NCI-H2081 treated with DMSO at 0.1 percent for 48 hours (cell line): ENCODE data around the gene TNIP3.

Source experiments
- DNase-seq: peaks from one replicate; lab custom pipeline; 2025; lab: John Stamatoyannopoulos, UW

Gene TNIP3

GRCh38 chr4:121139533-121140222, 24.4 kb downstream of the TNIP3 start:
- no peak for DNase-seq

DNA sequence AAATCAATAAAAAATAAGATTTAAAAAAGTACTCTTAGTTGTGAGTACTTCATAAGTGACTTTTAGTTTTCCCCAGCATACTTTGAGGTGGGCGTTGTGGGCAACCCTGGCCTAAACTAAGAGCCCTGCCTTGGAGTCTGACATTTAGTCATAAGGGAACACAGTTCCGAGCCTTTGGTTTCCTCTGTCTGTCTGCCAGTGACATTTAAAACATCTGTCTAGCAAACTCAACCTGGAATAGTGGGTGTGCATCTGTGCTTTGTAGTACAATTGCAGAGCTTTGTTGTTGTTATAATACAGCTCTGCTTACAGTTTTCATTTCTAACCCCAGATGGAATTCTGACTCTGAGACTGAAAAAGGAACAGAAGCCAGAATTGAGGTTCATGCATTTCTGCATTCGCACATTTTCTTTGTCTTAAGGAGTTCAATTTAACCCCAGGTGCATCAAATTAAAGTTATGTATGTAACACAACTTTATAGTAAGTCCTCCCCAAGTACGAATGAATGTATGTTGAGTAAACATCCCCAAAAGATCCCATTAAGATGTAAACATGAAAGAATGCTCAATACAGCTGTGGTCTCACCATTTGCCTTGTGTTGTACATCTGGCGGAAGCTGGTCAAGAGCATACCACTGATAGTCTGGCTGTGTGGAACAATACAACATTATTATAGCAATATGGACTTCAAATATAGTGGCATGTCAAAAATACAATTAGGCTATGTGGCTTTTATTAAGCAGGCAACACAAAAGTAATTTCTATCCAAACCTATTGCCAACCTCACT, 25.9 kb downstream of the TNIP3 start:
- no peak for DNase-seq

- no peak for DNase-seq
Observed at GRCh38 chr4:121130326-121130660, 33.8 kb downstream of the TNIP3 start.

DNA sequence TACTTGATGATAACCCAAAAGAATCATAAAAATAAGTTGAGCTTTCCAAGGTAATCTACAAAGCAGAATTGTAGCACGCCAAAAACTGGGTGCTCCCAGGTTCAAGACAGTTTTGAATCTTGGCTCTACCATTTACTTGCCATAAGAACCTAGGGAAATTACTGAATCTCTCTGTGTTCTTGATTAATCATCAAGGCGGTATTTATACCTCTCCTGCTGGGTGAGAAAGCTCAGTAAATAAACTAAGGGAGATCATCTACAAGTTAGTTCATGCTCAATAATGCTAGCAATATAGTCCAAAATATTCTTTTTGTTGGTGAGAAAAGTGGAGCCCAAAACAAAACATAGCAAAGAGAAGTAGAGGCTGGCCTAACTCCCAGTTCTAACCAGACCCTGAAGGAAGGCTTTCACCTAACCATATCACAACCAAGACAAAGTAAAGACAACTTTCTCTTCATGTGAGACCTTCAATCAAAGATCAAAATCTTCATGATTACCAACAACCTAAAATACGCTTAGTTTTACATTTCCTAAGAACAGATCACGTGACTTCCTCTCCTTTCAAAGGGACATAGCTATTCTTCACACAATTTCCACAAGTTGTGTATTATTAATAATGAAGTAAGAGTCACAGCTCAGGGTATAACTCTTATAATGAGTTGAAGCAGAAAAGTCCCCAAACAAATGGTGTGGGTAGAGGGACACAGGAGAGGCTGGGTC, 34.4 kb downstream of the TNIP3 start:
- DNase-seq = no peak

- no peak for DNase-seq
Observed at GRCh38 chr4:121127100-121127499, 37.0 kb downstream of the TNIP3 start.

- no peak for DNase-seq
Observed at GRCh38 chr4:121126449-121127006, 37.6 kb downstream of the TNIP3 start.

- DNase-seq = no peak
Observed at GRCh38 chr4:121125498-121125885, 38.6 kb downstream of the TNIP3 start.

DNA sequence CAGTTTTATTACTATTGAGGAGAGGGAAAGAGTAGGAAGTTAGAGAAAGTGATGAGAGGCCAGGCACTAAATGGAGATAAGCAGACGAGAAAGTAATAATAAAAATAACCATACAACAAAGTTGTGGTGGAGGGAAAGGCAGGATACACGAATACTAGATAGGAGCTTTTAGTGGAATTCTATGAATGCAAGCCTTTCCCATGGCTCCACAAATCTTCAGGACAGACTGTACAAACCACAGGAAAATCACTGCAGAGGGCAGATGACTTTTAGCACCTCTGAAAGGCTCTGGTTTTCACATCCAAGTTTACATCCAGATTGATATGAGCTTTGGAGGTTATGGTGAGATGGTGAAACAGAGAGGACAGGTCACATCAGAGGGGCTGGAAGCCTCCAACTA, 41.5 kb downstream of the TNIP3 start:
- DNase-seq = no peak

GRCh38 chr4:121119715-121120114, 44.4 kb downstream of the TNIP3 start:
- no peak for DNase-seq

DNA sequence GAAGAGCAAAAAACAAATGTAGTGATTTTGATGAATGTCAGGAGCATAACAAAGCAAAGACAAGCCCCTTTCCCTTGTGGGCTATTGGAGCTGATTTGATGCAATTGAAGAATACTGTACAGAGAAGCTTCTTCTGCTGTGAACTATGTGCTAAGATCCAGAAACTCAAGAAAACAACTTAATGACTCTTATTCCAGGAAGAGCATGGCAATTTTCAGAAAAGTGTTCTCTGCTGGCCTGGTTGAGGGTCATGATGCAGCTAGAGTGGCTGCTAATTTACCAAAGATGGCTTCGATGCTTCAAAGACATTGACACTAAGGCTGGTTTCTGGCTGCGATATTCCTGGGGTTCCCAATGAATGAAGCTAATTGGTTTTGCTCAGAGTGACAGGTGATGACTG, 45.8 kb downstream of the TNIP3 start:
- DNase-seq = no peak

GRCh38 chr4:121114756-121115155, 49.4 kb downstream of the TNIP3 start:
- DNase-seq = no peak

DNA sequence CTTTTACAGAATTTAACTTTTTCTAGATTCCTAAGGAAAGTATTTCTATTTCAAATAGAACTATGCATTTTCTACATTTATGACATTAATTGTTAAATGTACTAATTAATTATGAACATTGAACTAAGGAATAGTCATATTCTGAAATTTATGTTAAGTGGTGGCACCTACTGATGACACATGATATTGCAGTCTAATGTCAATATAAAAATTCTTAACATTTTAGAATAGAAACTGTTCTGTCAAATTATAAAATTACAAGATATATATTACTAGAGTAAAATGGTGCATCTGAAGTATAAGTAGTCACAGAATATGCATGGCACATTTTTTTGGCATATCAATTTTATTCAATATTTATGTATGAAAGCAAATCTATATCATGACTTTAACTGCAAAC, 51.6 kb downstream of the TNIP3 start:
- DNase-seq = no peak

DNA sequence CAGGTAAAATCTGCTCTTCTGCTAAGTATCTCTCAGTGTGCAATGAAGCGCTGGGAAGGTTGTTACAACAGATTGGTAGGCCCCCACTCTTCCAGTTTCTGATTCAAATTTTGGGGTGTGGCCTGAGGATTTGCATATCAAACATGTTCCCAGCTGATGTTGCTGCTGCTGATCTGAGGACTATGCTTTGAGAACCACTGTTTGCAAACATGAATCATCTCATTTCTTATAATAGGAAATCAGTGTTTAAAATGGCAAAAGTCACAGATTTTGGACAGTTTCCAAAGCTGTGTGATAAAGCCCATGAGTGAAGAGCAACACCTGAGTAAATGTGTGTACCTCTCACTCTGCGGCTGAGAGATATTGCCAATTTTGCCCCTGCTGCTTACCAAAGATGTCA, 55.6 kb downstream of the TNIP3 start:
- DNase-seq = peak; percentile 42

GRCh38 chr4:121107507-121107906, 56.6 kb downstream of the TNIP3 start:
- DNase-seq = no peak

DNA sequence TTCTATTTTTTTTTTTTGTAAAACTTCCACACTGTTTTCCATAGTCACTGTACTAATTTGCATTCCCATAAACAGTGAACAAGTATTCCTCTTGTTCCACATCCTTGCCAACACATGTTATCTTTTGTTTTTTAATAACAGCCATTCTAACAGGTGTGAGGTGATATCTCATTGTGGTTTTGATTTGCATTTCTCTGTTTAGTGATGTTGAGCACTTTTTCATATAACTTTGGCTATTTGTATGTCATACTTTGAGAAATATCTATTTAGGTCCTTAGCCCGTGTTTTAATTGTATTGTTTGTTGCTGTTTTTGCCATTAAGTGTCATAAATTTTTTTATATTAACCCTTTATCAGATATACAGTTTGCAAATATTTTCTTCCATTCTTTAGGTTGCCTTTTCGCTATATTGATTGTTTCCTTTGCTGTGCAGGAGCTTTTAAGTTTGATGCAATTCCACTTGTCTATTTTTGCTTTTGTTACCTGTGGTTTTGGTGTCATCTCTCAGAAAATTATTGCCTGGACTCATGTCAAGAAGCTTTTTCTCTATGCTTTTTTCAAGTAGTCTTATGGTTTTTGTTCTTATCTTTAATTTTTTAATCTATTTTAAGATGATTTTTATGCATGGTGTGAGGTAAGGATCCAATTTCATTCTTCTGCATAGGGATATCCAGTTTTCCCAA, 63.9 kb downstream of the TNIP3 start:
- DNase-seq = no peak

DNA sequence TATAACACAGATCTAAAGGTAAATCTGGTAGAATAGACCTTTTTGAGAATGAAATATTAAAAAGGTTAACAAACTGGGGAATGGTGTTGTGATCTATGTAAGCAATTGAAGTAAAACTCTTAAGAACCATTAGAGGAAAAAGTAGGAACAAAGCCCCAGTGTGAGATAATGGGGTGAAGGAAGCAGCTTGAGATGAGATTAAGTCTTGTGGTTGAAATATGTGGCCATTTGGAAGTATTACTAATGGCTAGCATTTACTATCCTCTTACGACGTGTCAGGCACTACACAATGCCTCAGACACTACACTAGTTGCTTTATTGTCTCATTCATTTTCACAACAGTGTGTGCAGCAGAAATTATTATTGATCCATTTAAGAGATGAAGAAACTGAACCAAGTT, 65.9 kb downstream of the TNIP3 start:
- no peak for DNase-seq

- DNase-seq = peak; percentile 41
Observed at GRCh38 chr4:121096629-121097028, 67.5 kb downstream of the TNIP3 start.

- no peak for DNase-seq
Observed at GRCh38 chr4:121096191-121096590, 67.9 kb downstream of the TNIP3 start.

DNA sequence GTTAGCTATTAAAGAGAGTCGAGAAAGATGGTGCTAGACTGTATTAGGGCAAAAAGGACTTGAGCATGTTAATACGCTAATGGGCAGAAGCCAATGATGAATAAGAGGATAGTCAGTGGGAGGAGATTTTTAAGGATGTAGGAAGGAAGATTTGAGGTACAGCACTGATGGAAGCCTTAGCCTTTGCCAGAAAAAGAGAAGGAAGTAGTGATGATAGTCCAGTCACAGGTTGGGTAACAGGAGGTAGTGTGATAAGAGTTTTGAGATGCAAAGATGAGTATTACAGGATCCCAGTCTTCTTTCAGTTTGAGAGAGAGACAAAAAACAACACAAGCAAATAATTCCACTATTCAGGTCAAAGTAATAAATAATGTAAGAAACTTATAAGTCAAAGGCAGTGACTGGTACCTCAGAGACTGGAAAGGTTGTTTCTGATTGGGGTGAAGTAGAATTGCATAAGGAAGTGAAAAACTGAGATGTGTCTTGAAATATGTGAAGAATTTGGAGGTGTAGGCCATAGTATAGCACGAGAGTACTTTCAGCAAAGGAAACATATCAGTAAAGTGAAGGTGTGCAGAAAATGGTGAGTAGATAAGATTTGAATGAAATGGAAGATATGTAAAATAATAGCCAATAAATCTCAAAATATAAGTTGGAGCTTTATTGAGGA, 69.7 kb downstream of the TNIP3 start:
- no peak for DNase-seq

DNA sequence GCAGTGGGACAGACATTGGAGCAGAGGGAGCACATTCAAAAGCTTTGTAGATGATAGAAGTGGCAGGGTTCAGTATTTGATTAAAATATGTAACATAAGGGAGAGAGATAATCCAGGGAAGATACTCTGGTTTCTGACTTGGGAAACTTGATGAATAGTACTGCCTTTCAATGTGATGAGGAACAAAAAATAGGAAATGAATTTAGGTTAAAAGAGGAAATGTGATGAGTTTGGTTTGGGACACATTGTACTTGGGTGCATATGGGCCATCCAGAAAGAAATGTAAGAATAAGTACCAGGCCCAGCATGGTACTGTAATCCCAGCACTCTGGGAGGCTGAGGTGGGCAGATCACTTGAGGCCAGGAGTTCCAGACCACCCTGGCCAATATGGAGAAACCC, 70.9 kb downstream of the TNIP3 start:
- DNase-seq = no peak

DNA sequence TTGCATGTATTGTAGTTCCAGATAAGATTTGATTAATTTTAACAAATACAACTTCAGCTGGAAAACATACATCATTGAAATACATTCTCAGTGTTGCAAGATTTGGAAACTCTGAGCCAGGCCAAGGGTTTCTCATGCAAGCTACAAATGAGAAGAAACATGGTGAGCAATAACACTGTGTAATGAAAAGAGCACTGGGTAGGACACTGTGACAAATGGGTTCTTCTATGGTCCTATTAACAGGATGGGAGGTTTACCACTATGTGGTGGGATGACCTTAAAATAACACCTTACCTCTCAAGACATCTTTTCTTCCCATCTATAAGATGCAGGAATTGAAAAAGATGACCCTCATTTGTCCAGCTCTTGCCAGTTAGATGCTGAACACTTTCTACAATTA, 72.2 kb downstream of the TNIP3 start:
- DNase-seq = no peak

DNA sequence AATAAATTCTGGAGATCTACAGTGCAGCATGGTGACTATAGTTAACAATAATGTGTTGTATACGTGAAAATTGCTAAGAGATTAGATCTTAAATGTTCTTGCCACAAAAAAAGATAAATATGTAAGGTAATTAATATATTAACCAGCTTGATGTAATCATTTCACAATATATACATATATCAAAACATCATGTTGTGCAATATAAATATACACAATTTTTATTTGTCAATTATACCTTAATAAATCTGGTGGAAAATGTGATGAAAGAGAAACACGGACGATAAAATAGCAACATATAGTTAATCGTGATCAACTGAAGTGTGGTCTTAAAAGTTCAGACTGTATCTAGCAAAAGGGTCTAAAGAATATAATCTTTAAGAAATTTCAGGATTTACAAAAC, 75.3 kb downstream of the TNIP3 start:
- no peak for DNase-seq
